ENCODE measurements around the gene RRN3.
"Not testable (repeated sequence)": the region's sequence is repeated elsewhere in the genome, so short reads cannot be mapped to it uniquely, and the experiment has no call there.

RRN3 gene

DNA sequence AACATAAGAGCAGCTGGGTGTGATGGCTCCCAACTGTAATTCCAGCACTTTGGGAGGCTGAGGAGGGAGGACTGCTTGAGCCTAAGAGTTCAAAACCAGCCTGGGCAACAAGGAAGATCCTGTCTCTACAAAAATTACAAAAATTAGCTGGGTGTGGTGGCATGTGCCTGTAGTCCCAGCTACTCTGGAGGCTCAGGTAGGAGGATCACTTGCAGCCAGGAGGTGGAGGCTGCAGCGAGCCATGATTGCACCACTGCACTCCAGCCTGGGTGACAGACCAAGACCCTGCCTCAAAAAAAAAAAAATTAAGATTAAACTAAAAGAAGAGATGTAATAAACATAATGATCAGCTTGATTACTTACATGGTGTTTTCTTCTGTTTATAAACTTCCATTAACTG, 43.6 kb downstream of the RRN3 start:
- DNase-seq, result not testable (repeated sequence)

GRCh38 chr16:15049581-15050180, 44.4 kb downstream of the RRN3 start:
- DNase-seq, result no peak

- DNase-seq, result no peak
Measured at GRCh38 chr16:15046692-15047376, 47.2 kb downstream of the RRN3 start.

DNA sequence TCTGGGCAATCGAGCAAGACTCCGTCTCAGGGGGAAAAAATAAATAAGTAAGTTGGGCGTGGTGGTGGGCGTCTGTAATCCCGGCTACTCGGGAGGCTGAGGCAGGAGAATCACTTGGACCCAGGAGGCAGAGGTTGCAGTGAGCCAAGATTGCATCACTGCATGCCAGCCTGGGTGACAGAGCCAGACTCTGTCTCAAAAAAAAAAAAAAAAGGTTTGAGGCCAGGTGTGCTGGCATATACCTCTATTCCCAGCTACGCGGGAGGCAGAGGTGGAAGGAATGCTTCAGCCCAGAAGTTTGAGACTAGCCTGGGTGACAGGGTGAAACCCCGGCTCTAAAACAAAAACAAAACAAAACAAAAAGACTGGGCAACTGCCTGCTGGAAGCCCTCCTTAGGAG, 48.8 kb downstream of the RRN3 start:
- not testable (repeated sequence) for DNase-seq

DNA sequence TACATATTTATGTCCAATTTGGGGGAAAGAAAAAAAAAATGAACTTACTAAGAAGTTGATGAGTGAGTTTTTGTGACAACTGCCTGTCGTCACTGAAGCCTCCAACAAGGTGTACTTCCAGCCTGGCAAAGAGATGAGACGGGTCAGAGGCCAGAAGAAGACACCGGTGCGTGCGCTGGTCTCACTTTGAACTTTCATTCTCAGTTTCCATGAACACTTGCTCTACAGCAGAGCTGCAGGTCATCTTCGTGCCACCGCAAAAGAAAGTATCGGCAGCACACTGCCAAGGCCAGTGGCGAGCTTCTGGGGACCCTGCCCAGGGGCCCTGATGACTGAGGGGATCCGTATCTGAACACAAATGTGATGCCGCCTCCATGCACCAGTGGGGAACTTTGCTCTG, 49.8 kb downstream of the RRN3 start:
- DNase-seq, result no peak

GRCh38 chr16:15043344-15043743, 50.7 kb downstream of the RRN3 start:
- DNase-seq, result no peak

- DNase-seq, result no peak
Measured at GRCh38 chr16:15041271-15042004, 52.6 kb downstream of the RRN3 start.

- no peak for DNase-seq
Measured at GRCh38 chr16:15038689-15039088, 55.4 kb downstream of the RRN3 start.

GRCh38 chr16:15037745-15038144, 56.3 kb downstream of the RRN3 start:
- DNase-seq, result no peak

DNA sequence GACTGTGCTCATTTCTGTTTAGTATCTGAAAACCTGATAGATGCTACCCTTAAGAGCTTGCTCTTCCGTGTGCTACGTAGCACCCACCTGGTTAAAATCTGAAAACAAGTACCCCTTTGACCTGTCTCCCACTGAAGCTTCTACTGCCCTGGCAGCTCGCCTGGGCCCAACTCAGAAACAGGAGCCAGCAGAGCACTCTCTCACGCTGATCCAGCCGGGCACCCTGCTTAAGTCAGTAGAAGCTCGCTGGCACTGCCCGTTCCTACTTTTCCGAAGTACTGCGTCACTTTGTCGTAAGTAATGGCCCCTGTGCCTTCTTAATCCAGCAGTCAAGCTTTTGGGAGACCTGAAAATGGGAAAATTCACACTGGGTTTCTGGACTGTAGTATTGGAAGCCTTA, 57.1 kb downstream of the RRN3 start:
- DNase-seq, result no peak

- DNase-seq, result no peak
Measured at GRCh38 chr16:15035163-15035729, 58.8 kb downstream of the RRN3 start.

DNA sequence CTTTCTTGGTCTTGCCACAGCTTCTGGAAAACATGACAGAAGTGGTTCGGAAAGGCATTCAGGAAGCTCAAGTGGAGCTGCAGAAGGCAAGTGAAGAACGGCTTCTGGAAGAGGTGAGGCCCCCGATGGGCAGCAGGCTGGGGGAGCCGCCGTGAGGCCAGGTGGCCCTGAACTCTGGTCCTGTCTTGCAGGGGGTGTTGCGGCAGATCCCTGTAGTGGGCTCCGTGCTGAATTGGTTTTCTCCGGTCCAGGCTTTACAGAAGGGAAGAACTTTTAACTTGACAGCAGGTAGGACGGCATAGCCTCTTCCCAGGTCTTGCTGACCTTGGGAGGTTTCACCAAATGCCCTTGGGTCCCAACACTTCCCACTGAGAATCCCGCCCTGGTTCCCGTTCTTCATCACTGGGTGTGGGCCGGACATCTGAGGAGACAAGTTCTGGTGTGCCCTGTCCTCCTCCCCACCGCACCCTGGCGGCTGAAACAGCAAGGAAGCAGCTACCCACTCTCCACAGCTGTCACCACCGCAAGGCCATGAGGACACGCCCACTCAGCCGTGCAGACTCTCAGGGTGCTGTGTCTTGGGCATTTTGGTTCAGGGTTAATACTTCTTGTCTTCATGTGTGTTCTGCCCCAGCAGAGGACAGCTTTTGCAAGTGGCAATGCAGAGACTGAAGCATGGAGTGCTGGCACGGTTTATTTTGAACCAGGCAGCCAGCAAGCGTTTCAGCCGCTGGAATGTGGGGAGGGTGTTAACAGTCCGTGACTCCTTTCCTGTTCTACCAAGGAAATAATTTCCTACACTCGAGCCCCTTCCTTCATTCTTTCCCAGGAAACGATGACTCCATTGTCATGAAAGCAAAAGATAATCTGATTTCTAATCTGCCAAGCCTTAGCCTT, 59.6 kb downstream of the RRN3 start:
- DNase-seq, result no peak

GRCh38 chr16:15033309-15033707, 60.8 kb downstream of the RRN3 start:
- DNase-seq, result no peak

DNA sequence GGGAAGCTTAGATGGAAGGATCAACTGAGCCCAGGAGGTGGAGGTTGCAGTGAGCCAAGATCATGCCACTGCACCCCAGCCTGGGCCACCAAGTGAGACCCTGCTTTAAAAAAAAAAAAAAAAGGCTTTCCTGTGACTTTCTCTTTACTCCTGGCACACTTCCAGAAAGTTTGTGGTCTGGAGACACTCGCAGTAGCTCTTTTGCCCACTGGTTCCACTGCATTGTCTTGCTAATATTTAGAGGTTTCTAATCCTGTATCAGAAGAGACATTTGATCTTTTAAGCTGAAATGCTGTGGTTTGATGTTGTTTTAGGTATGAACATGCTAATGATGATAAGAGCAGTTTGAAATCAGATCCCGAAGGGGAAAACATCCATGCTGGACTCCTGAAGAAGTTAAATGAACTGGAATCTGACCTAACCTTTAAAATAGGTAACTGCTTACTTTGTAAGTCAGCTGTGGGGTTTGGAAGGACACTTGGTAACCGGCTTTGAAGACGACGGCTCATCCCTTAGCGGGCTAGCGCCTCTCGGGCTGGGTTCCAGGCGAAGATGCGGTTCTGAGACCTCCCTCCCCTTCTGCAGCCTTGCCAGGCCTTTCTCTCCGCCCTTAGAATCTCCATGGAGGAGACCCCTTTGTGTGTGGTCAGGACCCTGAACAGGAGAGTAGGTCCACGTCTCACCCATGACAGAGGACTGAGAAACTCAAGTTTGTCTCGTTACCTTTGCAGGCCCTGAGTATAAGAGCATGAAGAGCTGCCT, 61.3 kb downstream of the RRN3 start:
- no peak for DNase-seq

DNA sequence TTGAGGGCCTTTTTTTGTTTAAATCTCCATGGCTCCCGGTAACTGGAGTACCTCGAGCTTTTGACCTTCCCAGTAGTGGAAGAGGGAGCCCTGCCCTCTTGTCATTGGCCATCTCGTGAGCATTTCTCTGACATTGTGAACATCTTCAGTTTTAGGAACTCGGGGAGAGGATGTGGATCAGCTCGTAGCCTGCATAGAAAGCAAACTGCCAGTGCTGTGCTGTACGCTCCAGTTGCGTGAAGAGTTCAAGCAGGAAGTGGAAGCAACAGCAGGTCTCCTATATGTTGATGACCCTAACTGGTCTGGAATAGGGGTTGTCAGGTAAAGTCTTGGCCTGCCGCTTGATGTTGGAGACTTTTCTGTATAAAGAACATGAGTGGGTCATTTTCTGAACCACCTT, 62.5 kb downstream of the RRN3 start:
- no peak for DNase-seq

- DNase-seq, result no peak
Measured at GRCh38 chr16:15031179-15031578, 62.9 kb downstream of the RRN3 start.

DNA sequence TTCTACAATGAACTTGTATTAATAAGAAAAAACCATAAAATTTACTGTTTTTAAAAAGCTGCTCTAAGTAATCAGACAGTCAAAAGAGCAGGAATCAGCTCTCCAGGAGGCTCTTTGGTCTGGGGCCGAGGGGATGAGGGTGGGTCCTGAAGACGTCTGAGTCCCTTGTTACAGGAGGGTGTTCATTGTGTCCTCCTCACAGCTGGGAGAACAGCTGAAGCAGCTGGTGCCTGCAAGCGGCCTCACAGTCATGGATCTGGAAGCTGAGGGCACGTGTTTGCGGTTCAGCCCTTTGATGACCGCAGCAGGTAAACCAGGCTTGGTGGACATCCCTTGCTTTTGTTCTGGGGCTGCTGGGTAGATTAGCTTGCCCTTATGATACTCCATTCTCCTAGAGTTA, 64.3 kb downstream of the RRN3 start:
- DNase-seq, result not testable (repeated sequence)

DNA sequence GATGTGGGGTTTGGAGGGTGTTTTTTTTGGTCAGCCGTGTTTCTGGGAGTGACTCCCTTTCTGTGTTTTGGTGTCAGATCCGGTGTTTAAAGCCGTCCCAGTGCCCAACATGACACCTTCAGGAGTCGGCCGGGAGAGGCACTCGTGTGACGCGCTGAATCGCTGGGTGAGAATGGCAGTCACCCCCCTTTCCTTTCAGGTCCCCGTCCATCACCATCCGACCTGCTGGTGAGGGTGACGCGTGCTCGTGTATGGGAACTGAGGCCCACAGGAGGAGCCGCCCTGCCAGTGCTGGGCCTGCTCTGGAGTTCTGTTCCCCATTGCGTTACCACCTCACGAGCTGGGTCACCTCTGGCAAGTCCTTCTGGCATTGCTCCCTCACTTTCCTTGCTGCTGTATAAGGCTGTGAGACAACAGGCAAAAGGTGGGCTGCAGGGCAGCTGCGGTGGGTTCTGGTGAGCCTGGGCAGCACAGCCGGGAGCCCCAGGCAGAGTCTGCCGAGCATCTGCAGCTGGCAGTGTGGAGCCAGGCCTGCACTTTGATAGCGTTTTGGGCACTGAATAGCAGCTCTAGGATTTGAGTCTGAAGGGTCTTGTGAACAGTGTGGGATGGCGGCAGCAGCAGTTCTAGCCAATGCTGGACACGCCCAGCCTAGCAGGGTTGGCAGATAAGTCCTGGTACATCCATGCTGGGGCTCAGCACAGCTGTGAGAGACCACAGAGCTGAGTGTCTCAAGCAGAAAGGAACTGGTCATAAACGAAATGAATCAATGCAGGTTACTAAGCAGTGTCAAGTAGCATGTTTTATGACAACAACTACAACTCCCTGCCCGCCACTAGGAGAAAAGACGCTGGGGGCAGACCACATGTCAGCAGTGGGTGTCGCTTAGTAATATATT, 65.0 kb downstream of the RRN3 start:
- DNase-seq, result not testable (repeated sequence)

DNA sequence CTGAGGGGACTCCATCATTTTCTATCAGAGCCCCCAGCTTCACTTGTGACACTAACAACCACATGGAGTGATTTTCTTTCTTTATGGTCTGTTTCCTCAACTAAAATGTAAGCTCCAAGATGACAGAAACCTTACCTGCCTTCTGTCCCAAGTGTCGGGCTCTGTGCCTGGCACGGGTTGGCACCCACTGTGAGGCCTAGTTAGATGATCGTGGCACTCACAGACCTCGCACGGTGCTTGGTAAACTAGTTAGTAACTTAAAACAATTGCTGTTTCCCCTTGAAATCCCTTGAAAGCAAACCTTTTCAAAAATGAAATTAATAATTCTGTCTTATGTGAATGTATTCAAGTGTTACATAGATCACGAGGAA, 65.7 kb downstream of the RRN3 start:
- not testable (repeated sequence) for DNase-seq

DNA sequence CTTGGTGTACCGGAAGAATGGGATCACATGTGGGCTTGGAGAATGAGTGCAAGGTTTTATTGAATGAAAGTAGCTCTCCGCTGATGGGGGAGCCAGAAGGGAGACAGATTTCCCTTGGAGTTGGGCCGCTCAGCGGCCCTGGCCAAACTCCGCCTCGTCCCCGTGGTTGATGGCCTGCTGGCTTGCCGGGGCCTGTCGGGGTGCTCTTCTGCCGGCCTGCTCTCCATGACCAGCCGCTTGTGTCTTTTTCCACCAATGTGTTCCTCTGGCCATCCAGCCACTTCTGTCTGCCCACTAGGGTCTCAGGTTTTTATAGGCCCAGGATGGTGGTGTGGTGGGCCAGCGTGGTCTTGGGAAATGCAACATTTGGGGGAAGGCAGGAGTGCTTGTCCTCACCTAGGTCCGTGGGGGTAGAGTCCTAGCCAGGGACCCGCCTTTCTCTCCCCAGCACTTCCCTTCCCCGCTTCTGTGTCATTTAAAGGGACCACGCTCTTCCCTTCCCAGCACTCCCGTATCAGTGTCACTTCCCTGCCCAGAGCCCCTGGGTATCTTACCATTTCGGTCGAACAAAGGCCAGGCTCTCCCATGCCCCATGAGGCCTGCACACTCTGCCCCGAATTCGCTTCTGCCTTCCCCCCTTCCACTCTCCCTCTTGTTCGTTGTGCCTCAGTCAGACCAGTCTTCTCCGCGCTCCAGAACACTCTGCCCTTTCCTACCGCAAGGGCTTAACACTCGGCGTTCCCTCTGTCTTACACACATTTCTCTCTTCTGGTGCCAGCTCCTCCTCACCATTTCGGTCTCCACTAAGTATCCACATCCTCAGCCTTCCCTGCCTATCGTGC, 66.3 kb downstream of the RRN3 start:
- DNase-seq, result not testable (repeated sequence)

All from NCI-H187 (cell line).